A673 (cell line): ENCODE results near the gene TFG. TPM values are rescaled to one million over a fixed set of nuclear protein-coding genes. Genes with fewer than 3 reads are reported as not detected.

Experiments
- BruUV-seq: library from RNA; stranded (reverse); fragments of 400-500 nt; replicated peaks from 2 replicates; lab custom pipeline; 2021; lab: Mats Ljungman, UMichigan
- CTCF ChIA-PET: fragments of 300-600 bp; sonication (Branson Sonifier 250); formaldehyde crosslinking; loops from one replicate; lab custom pipeline; 2022; ENCODE audit warnings: antibody characterized with exemption; lab: Charles Lee
- POLR2A ChIA-PET: fragments of 300-600 bp; sonication (Branson Sonifier 250); formaldehyde crosslinking; loops from one replicate; lab custom pipeline; 2022; ENCODE audit warnings: antibody characterized with exemption; ENCODE audit not compliant: low non-redundant PET; lab: Charles Lee
- DNase-seq: peaks from one replicate; pipeline ENCODE4 v3.0.0-alpha.2; 2015; ENCODE audit warnings: low spot score
- H3K27ac ChIP-seq: fragments of 200-600 bp; sonication (generic); 2 replicates; pipeline ENCODE4 v1.5.1; 2016; ENCODE audit warnings: mixed run types, low read depth, mild to moderate bottlenecking, mixed read lengths, antibody characterized with exemption, low read length; ENCODE audit not compliant: poor library complexity, severe bottlenecking
- H3K27me3 ChIP-seq: fragments of 200-600 bp; sonication (generic); replicated peaks from 2 replicates; pipeline ENCODE4 v1.6.1; 2017; ENCODE audit warnings: mixed run types, low read depth, mild to moderate bottlenecking, mixed read lengths, antibody characterized with exemption, low read length; ENCODE audit not compliant: insufficient read depth, poor library complexity
- H3K36me3 ChIP-seq: fragments of 200-600 bp; sonication (generic); 2 replicates; pipeline ENCODE4 v1.6.1; 2016; ENCODE audit warnings: mixed run types, mild to moderate bottlenecking, mixed read lengths, antibody characterized with exemption, low read length; ENCODE audit not compliant: insufficient read depth, poor library complexity, severe bottlenecking
- H3K4me1 ChIP-seq: fragments of 200-600 bp; sonication (generic); 2 replicates; pipeline ENCODE4 v1.6.1; 2017; ENCODE audit warnings: mixed run types, mild to moderate bottlenecking, mixed read lengths, antibody characterized with exemption, low read length; ENCODE audit not compliant: insufficient read depth, poor library complexity, severe bottlenecking
- H3K4me3 ChIP-seq: fragments of 200-600 bp; sonication (generic); 2 replicates; pipeline ENCODE4 v1.5.1; 2016; ENCODE audit warnings: low read depth, mixed run types, mild to moderate bottlenecking, mixed read lengths, low read length; ENCODE audit not compliant: poor library complexity, severe bottlenecking
- H3K9me3 ChIP-seq: fragments of 200-600 bp; sonication (generic); 2 replicates; pipeline ENCODE4 v1.6.1; 2016; ENCODE audit warnings: mixed run types, low read depth, mild to moderate bottlenecking, mixed read lengths, antibody characterized with exemption, low read length; ENCODE audit not compliant: poor library complexity, severe bottlenecking
- CTCF ChIP-seq: fragments of 300-800, 200-600 bp; sonication (generic); conservative IDR thresholded peaks from 2 replicates; pipeline ENCODE4 v1.5.1; 2017; ENCODE audit warnings: low read depth, mild to moderate bottlenecking, antibody characterized with exemption, low read length, moderate library complexity, mixed read lengths
- EZH2 ChIP-seq: fragments of 200-600 bp; sonication (generic); IDR thresholded peaks from 2 replicates; pipeline ENCODE4 v1.6.1; 2017; ENCODE audit warnings: borderline replicate concordance, low read depth, mild to moderate bottlenecking, mixed read lengths, antibody characterized with exemption, low read length; ENCODE audit not compliant: poor library complexity, severe bottlenecking
- intact Hi-C: fragments of 100-400 bp; cut with micrococcal nuclease; formaldehyde crosslinking; loops from one replicate; pipeline ENCODE4 v1.10.0; 2022; ENCODE audit not compliant: unreplicated experiment
- total RNA-seq: library from RNA; stranded (reverse); gene quantifications from 2 replicates; pipeline ENCODE4 v1.2.3, GENCODE V29; 2021

The TFG gene
- total RNA-seq, 1 experiment from 2014 or later: 157 TPM

GRCh38 chr3:100702980-100703345, 6.3 kb upstream of the TFG start:
- Histone ChIP-seq H3K27ac (no peak overlapping the region), H3K36me3 (no peaks in the 10 kb centered on the region), H3K27me3 (no peaks in the 10 kb centered on the region), H3K9me3 (no peaks in the 10 kb centered on the region), H3K4me3 (no peak overlapping the region), H3K4me1 (no peaks in the 10 kb centered on the region)
- ChIA-PET POLR2A (no interaction called here), CTCF (no interaction called here)
- no peak for TF ChIP-seq CTCF
- TF ChIP-seq EZH2: no peak
- intact Hi-C loops: no loop called here
- BruUV-seq: no TSS peak
- DNase-seq: no peak

- H3K36me3 ChIP-seq: no peaks in the 10 kb centered on the region
- ChIA-PET POLR2A (no interaction called here), CTCF (no interaction called here)
- no peaks in the 10 kb centered on the region for H3K9me3 ChIP-seq
- no peaks in the 10 kb centered on the region for H3K4me1 ChIP-seq
- no peak overlapping the region for H3K4me3 ChIP-seq
- no peaks in the 10 kb centered on the region for H3K27me3 ChIP-seq
- DNase-seq: no peak
- intact Hi-C loops: no loop called here
- no TSS peak for BruUV-seq
- TF ChIP-seq CTCF: no peak
- TF ChIP-seq EZH2: no peak
- H3K27ac ChIP-seq: no peak overlapping the region
Measured at GRCh38 chr3:100703865-100704264, 5.4 kb upstream of the TFG start.

- no peak for DNase-seq
- Histone ChIP-seq H3K36me3 (peaks cover 2% of the 10 kb centered on the region), H3K9me3 (no peaks in the 10 kb centered on the region), H3K27ac (no peak overlapping the region), H3K27me3 (no peaks in the 10 kb centered on the region), H3K4me3 (no peak overlapping the region), H3K4me1 (peaks cover 8% of the 10 kb centered on the region)
- no peak for TF ChIP-seq EZH2
- TF ChIP-seq CTCF: no peak
- CTCF ChIA-PET: no interaction called here
- POLR2A ChIA-PET: no interaction called here
- intact Hi-C loops: no loop called here
- BruUV-seq: no TSS peak
Measured at GRCh38 chr3:100706365-100706764, 2.9 kb upstream of the TFG start.
